ENCODE data around the gene CDC42BPB. TPM values are rescaled to one million over a fixed set of nuclear protein-coding genes. Genes with fewer than 3 reads are reported as not detected.
A peak's percentile ranks its signal among the peaks of the same experiment; 100 is the strongest.

CDC42BPB gene
- total and polyA plus RNA-seq, 5 donors from 2014 or later = 0.08 to 19.2 (median 0.41) TPM

- Mint-ChIP-seq H3K9me3 (no peaks in the 10 kb centered on the region), H3K27me3 (peaks cover 10% of the 10 kb centered on the region), H3K27ac (no peak overlapping the region), H3K4me1 (peaks cover 0 to 7% (median 0%) of the 10 kb centered on the region in 4 donors), H3K36me3 (no peaks in the 10 kb centered on the region), H3K4me3 (peak overlapping the region in 1 of 4 donors; percentile 19)
- Histone ChIP-seq H3K9me3 (ENCODE audit: control insufficient read depth in 2 of 2, low read length in 2 of 2) (no peaks in the 10 kb centered on the region), H3K27me3 (ENCODE audit: control insufficient read depth, insufficient read depth, low read length) (no peaks in the 10 kb centered on the region), H3K4me3 (ENCODE audit: low read depth, low read length) (no peak overlapping the region), H3K4me1 (ENCODE audit: control insufficient read depth, insufficient read depth, low read length, poor library complexity, severe bottlenecking) (peaks cover 9% of the 10 kb centered on the region), H3K36me3 (ENCODE audit: control insufficient read depth, insufficient read depth, low read length) (no peaks in the 10 kb centered on the region), H3K27ac (ENCODE audit: insufficient read depth, low read length, poor library complexity, severe bottlenecking) (no peak overlapping the region)
- DNase-seq (no peak), ATAC-seq (ENCODE audit: low read depth in 2 of 2) (no peak)
Observed at GRCh38 chr14:103091883-103092222, 34.5 kb upstream of the CDC42BPB start.

GRCh38 chr14:103091041-103091882 lies 33.9 kb upstream of the CDC42BPB start:
- Mint-ChIP-seq H3K27me3 (peaks cover 12% of the 10 kb centered on the region), H3K27ac (no peak overlapping the region), H3K4me1 (peaks cover 0 to 7% (median 0%) of the 10 kb centered on the region in 4 donors), H3K4me3 (peak overlapping the region in 2 of 4 donors; percentile 57), H3K36me3 (no peaks in the 10 kb centered on the region), H3K9me3 (no peaks in the 10 kb centered on the region)
- H3K27me3 ChIP-seq (ENCODE audit: control insufficient read depth, insufficient read depth, low read length) = no peaks in the 10 kb centered on the region
- DNase-seq (peak; percentile 56 to 65 (median 65)), ATAC-seq (ENCODE audit: low read depth in 2 of 2) (peak; percentile 75 to 86)
- H3K36me3 ChIP-seq (ENCODE audit: control insufficient read depth, insufficient read depth, low read length) = no peaks in the 10 kb centered on the region
- H3K27ac ChIP-seq (ENCODE audit: insufficient read depth, low read length, poor library complexity, severe bottlenecking) = no peak overlapping the region
- H3K4me1 ChIP-seq (ENCODE audit: control insufficient read depth, insufficient read depth, low read length, poor library complexity, severe bottlenecking) = peaks cover 9% of the 10 kb centered on the region
- no peak overlapping the region for H3K4me3 ChIP-seq (ENCODE audit: low read depth, low read length)
- no peaks in the 10 kb centered on the region for H3K9me3 ChIP-seq (ENCODE audit: control insufficient read depth in 2 of 2, low read length in 2 of 2)

- peaks cover 0 to under 1% (median 0%) of the 10 kb centered on the region in 7 donors for H3K9me3 Mint-ChIP-seq
- no peak overlapping the region for H3K4me3 ChIP-seq (ENCODE audit: low read depth, low read length)
- H3K27me3 Mint-ChIP-seq = peaks cover 17% of the 10 kb centered on the region
- no peaks in the 10 kb centered on the region for H3K36me3 Mint-ChIP-seq
- H3K4me1 Mint-ChIP-seq = peaks cover 0 to 7% (median 0%) of the 10 kb centered on the region in 4 donors
- no peaks in the 10 kb centered on the region for H3K36me3 ChIP-seq (ENCODE audit: control insufficient read depth, insufficient read depth, low read length)
- H3K27me3 ChIP-seq (ENCODE audit: control insufficient read depth, insufficient read depth, low read length) = no peaks in the 10 kb centered on the region
- DNase-seq (no peak), ATAC-seq (ENCODE audit: low read depth in 2 of 2) (no peak)
- no peak overlapping the region for H3K27ac Mint-ChIP-seq
- H3K4me3 Mint-ChIP-seq = peak overlapping the region in 1 of 4 donors; percentile 57
- H3K9me3 ChIP-seq (ENCODE audit: control insufficient read depth in 2 of 2, low read length in 2 of 2) = no peaks in the 10 kb centered on the region
- peaks cover 9% of the 10 kb centered on the region for H3K4me1 ChIP-seq (ENCODE audit: control insufficient read depth, insufficient read depth, low read length, poor library complexity, severe bottlenecking)
- no peak overlapping the region for H3K27ac ChIP-seq (ENCODE audit: insufficient read depth, low read length, poor library complexity, severe bottlenecking)
Observed at GRCh38 chr14:103090481-103091020, 33.2 kb upstream of the CDC42BPB start.

- no peaks in the 10 kb centered on the region for H3K27me3 ChIP-seq (ENCODE audit: control insufficient read depth, insufficient read depth, low read length)
- Mint-ChIP-seq H3K36me3 (no peaks in the 10 kb centered on the region), H3K27me3 (peaks cover 18% of the 10 kb centered on the region)
Observed at GRCh38 chr14:103089386-103090335, 32.3 kb upstream of the CDC42BPB start.

GRCh38 chr14:103088921-103089320 lies 31.6 kb upstream of the CDC42BPB start:
- no peaks in the 10 kb centered on the region for H3K36me3 Mint-ChIP-seq
- peaks cover 0 to 4% (median 0%) of the 10 kb centered on the region in 7 donors for H3K9me3 Mint-ChIP-seq
- no peak for ATAC-seq (ENCODE audit: low read depth in 2 of 2)

More at GRCh38 chr14:103089386-103090335, 32.3 kb upstream of the CDC42BPB start:
- Histone ChIP-seq H3K4me1 (ENCODE audit: control insufficient read depth, insufficient read depth, low read length, poor library complexity, severe bottlenecking) (peaks cover 9% of the 10 kb centered on the region), H3K4me3 (ENCODE audit: low read depth, low read length) (no peak overlapping the region), H3K36me3 (ENCODE audit: control insufficient read depth, insufficient read depth, low read length) (no peaks in the 10 kb centered on the region), H3K27ac (ENCODE audit: insufficient read depth, low read length, poor library complexity, severe bottlenecking) (no peak overlapping the region), H3K9me3 (ENCODE audit: control insufficient read depth in 2 of 2, low read length in 2 of 2) (no peaks in the 10 kb centered on the region)
- Mint-ChIP-seq H3K9me3 (peaks cover 0 to 2% (median 0%) of the 10 kb centered on the region in 7 donors), H3K4me3 (peak overlapping the region in 1 of 4 donors; percentile 25), H3K4me1 (peaks cover 0 to 7% (median 0%) of the 10 kb centered on the region in 4 donors), H3K27ac (no peak overlapping the region)
- no peak for DNase-seq
- ATAC-seq (ENCODE audit: low read depth in 2 of 2) = no peak

GRCh38 chr14:103087343-103087835 lies 30.0 kb upstream of the CDC42BPB start:
- no peak for ATAC-seq (ENCODE audit: low read depth in 2 of 2)
- Histone ChIP-seq H3K4me3 (ENCODE audit: low read depth, low read length) (no peak overlapping the region), H3K27ac (ENCODE audit: insufficient read depth, low read length, poor library complexity, severe bottlenecking) (no peak overlapping the region), H3K36me3 (ENCODE audit: control insufficient read depth, insufficient read depth, low read length) (no peaks in the 10 kb centered on the region), H3K27me3 (ENCODE audit: control insufficient read depth, insufficient read depth, low read length) (no peaks in the 10 kb centered on the region), H3K4me1 (ENCODE audit: control insufficient read depth, insufficient read depth, low read length, poor library complexity, severe bottlenecking) (peaks cover 9% of the 10 kb centered on the region), H3K9me3 (ENCODE audit: control insufficient read depth in 2 of 2, low read length in 2 of 2) (no peaks in the 10 kb centered on the region)
- no peaks in the 10 kb centered on the region for H3K36me3 Mint-ChIP-seq
- peaks cover 18% of the 10 kb centered on the region for H3K27me3 Mint-ChIP-seq
- H3K4me1 Mint-ChIP-seq = peaks cover 0 to 7% (median 0%) of the 10 kb centered on the region in 4 donors
- no peak overlapping the region for H3K27ac Mint-ChIP-seq
- H3K9me3 Mint-ChIP-seq = peaks cover 0 to 4% (median 0%) of the 10 kb centered on the region in 7 donors
- H3K4me3 Mint-ChIP-seq = no peak overlapping the region
- DNase-seq = no peak

More at GRCh38 chr14:103088921-103089320, 31.6 kb upstream of the CDC42BPB start:
- H3K4me3 Mint-ChIP-seq = no peak overlapping the region
- H3K27me3 ChIP-seq (ENCODE audit: control insufficient read depth, insufficient read depth, low read length) = no peaks in the 10 kb centered on the region
- peaks cover 0 to 7% (median 0%) of the 10 kb centered on the region in 4 donors for H3K4me1 Mint-ChIP-seq
- H3K36me3 ChIP-seq (ENCODE audit: control insufficient read depth, insufficient read depth, low read length) = no peaks in the 10 kb centered on the region
- H3K27ac Mint-ChIP-seq = no peak overlapping the region
- H3K27ac ChIP-seq (ENCODE audit: insufficient read depth, low read length, poor library complexity, severe bottlenecking) = no peak overlapping the region
- no peak for DNase-seq
- H3K27me3 Mint-ChIP-seq = peaks cover 18% of the 10 kb centered on the region
- H3K4me1 ChIP-seq (ENCODE audit: control insufficient read depth, insufficient read depth, low read length, poor library complexity, severe bottlenecking) = peaks cover 9% of the 10 kb centered on the region
- H3K4me3 ChIP-seq (ENCODE audit: low read depth, low read length) = no peak overlapping the region
- H3K9me3 ChIP-seq (ENCODE audit: control insufficient read depth in 2 of 2, low read length in 2 of 2) = no peaks in the 10 kb centered on the region

- no peak overlapping the region for H3K27ac Mint-ChIP-seq
- H3K4me1 Mint-ChIP-seq = peaks cover 0 to 5% (median 0%) of the 10 kb centered on the region in 4 donors
- H3K9me3 Mint-ChIP-seq = peaks cover 0 to 4% (median 0%) of the 10 kb centered on the region in 7 donors
- H3K27me3 Mint-ChIP-seq = peaks cover 18% of the 10 kb centered on the region
- Histone ChIP-seq H3K36me3 (ENCODE audit: control insufficient read depth, insufficient read depth, low read length) (no peaks in the 10 kb centered on the region), H3K27me3 (ENCODE audit: control insufficient read depth, insufficient read depth, low read length) (peaks cover 2% of the 10 kb centered on the region), H3K9me3 (ENCODE audit: control insufficient read depth in 2 of 2, low read length in 2 of 2) (no peaks in the 10 kb centered on the region), H3K4me3 (ENCODE audit: low read depth, low read length) (no peak overlapping the region), H3K27ac (ENCODE audit: insufficient read depth, low read length, poor library complexity, severe bottlenecking) (no peak overlapping the region), H3K4me1 (ENCODE audit: control insufficient read depth, insufficient read depth, low read length, poor library complexity, severe bottlenecking) (peaks cover 9% of the 10 kb centered on the region)
- ATAC-seq (ENCODE audit: low read depth in 2 of 2) (no peak), DNase-seq (no peak)
- H3K36me3 Mint-ChIP-seq = no peaks in the 10 kb centered on the region
- no peak overlapping the region for H3K4me3 Mint-ChIP-seq
Observed at GRCh38 chr14:103086771-103087342, 29.5 kb upstream of the CDC42BPB start.

Data from CD4-positive, CD25-positive, alpha-beta regulatory T cell (primary cell).